HepG2 (cell line): ENCODE data around the gene RBM5. TPM values are rescaled to one million over a fixed set of nuclear protein-coding genes. Genes with fewer than 3 reads are reported as not detected.

Source experiments
- polyA plus RNA-seq, 8 experiments: library from polyadenylated mRNA; depleted of rRNA in 3 of 8; stranded (reverse) in 7 of 8; unstranded in 1 of 8; fragments of >200 nt; fragmentation: Illumina TruSeq in 4 of 8; extraction: Trizol in 4 of 8; gene quantifications; 2 replicates each; pipeline versions ENCODE4 v1.2.1 to v1.2.3, GENCODE V29; 2011 to 2016; ENCODE audit warnings: low read depth in 4 of 8, missing spikeins in 1 of 8, mixed read lengths in 1 of 8; ENCODE audit not compliant: insufficient read depth in 1 of 8
- total RNA-seq, 5 experiments: library from RNA; depleted of rRNA; stranded (reverse); fragments of >200 nt; fragmentation: Illumina TruSeq; extraction: Trizol; gene quantifications; 2 replicates each; pipeline ENCODE4 v1.2.3, GENCODE V29; 2016; ENCODE audit warnings: low read depth in 1 of 5

Gene RBM5
- total and polyA plus RNA-seq, 2 of the 13 experiments (the other 11 are each of a cell fraction or from before 2014, with no cell fraction given): 106 to 204 TPM

Other genes with a start within 250 kb of the RBM5 start
- 13.7 and 23.9 TPM in 2 replicates for gene TRAIP, start 232.4 kb upstream of the RBM5 start, total RNA-seq (2016; rRNA removed; fragmentation: Illumina TruSeq; extraction: Trizol)
- gene TRAIP, start 232.4 kb upstream of the RBM5 start, polyA plus RNA-seq (2011; rRNA removed): 13.9 and 15.1 TPM in 2 replicates
- 0.13 and 0.15 TPM in 2 replicates for gene CAMKV, start 219.0 kb upstream of the RBM5 start, total RNA-seq (2016; rRNA removed; fragmentation: Illumina TruSeq; extraction: Trizol)
- 0.13 and 0.22 TPM in 2 replicates for gene CAMKV, start 219.0 kb upstream of the RBM5 start, polyA plus RNA-seq (2011; rRNA removed)
- gene MST1R, start 185.0 kb upstream of the RBM5 start, total RNA-seq (2016; rRNA removed; fragmentation: Illumina TruSeq; extraction: Trizol): 0.11 and 0.13 TPM in 2 replicates
- 0.72 and 0.77 TPM in 2 replicates for gene MST1R, start 185.0 kb upstream of the RBM5 start, polyA plus RNA-seq (2011; rRNA removed)
- gene MON1A, start 159.1 kb upstream of the RBM5 start, total RNA-seq (2016; rRNA removed; fragmentation: Illumina TruSeq; extraction: Trizol): 8.8 and 9.0 TPM in 2 replicates
- 4.6 and 7.0 TPM in 2 replicates for gene MON1A, start 159.1 kb upstream of the RBM5 start, polyA plus RNA-seq (2011; rRNA removed)
- gene RBM6, start 148.8 kb upstream of the RBM5 start, total RNA-seq (2016; rRNA removed; fragmentation: Illumina TruSeq; extraction: Trizol): 51.6 and 86.1 TPM in 2 replicates
- 72.7 and 90.4 TPM in 2 replicates for gene RBM6, start 148.8 kb upstream of the RBM5 start, polyA plus RNA-seq (2011; rRNA removed)
- gene SEMA3F, start 66.4 kb downstream of the RBM5 start, total RNA-seq (2016; rRNA removed; fragmentation: Illumina TruSeq; extraction: Trizol): 3.6 and 7.6 TPM in 2 replicates
- 14.8 and 17.2 TPM in 2 replicates for gene SEMA3F, start 66.4 kb downstream of the RBM5 start, polyA plus RNA-seq (2011; rRNA removed)
- 0.15 TPM in 1 of 2 replicates, not detected in the other for gene GNAT1, start 102.7 kb downstream of the RBM5 start, total RNA-seq (2016; rRNA removed; fragmentation: Illumina TruSeq; extraction: Trizol)
- gene GNAT1, start 102.7 kb downstream of the RBM5 start, polyA plus RNA-seq (2011; rRNA removed): 0.03 TPM in 1 of 2 replicates, not detected in the other
- gene SLC38A3, start 116.4 kb downstream of the RBM5 start, total RNA-seq (2016; rRNA removed; fragmentation: Illumina TruSeq; extraction: Trizol): 14.3 and 29.8 TPM in 2 replicates
- gene SLC38A3, start 116.4 kb downstream of the RBM5 start, polyA plus RNA-seq (2011; rRNA removed): 164 and 247 TPM in 2 replicates
- gene GNAI2, start 147.3 kb downstream of the RBM5 start, total RNA-seq (2016; rRNA removed; fragmentation: Illumina TruSeq; extraction: Trizol): 34.5 and 51.1 TPM in 2 replicates
- gene GNAI2, start 147.3 kb downstream of the RBM5 start, polyA plus RNA-seq (2011; rRNA removed): 66.1 and 66.2 TPM in 2 replicates
- 25.6 and 93.2 TPM in 2 replicates for gene SEMA3B, start 180.2 kb downstream of the RBM5 start, total RNA-seq (2016; rRNA removed; fragmentation: Illumina TruSeq; extraction: Trizol)
- gene SEMA3B, start 180.2 kb downstream of the RBM5 start, polyA plus RNA-seq (2011; rRNA removed): 158 and 173 TPM in 2 replicates
- 0.07 TPM in 1 of 2 replicates, not detected in the other for gene LSMEM2, start 190.2 kb downstream of the RBM5 start, total RNA-seq (2016; rRNA removed; fragmentation: Illumina TruSeq; extraction: Trizol)
- 0.41 and 0.44 TPM in 2 replicates for gene LSMEM2, start 190.2 kb downstream of the RBM5 start, polyA plus RNA-seq (2011; rRNA removed)
- 81.4 and 96.1 TPM in 2 replicates for gene IFRD2, start 203.5 kb downstream of the RBM5 start, total RNA-seq (2016; rRNA removed; fragmentation: Illumina TruSeq; extraction: Trizol)
- gene IFRD2, start 203.5 kb downstream of the RBM5 start, polyA plus RNA-seq (2011; rRNA removed): 32.8 and 43.1 TPM in 2 replicates
- gene HYAL3, start 210.5 kb downstream of the RBM5 start, total RNA-seq (2016; rRNA removed; fragmentation: Illumina TruSeq; extraction: Trizol): 5.5 and 5.9 TPM in 2 replicates
- 10.4 and 12.9 TPM in 2 replicates for gene HYAL3, start 210.5 kb downstream of the RBM5 start, polyA plus RNA-seq (2011; rRNA removed)
- gene NAA80, start 210.5 kb downstream of the RBM5 start, total RNA-seq (2016; rRNA removed; fragmentation: Illumina TruSeq; extraction: Trizol): 1.5 and 3.4 TPM in 2 replicates
- 8.7 and 13.1 TPM in 2 replicates for gene NAA80, start 210.5 kb downstream of the RBM5 start, polyA plus RNA-seq (2011; rRNA removed)
- gene HYAL1, start 214.7 kb downstream of the RBM5 start, total RNA-seq (2016; rRNA removed; fragmentation: Illumina TruSeq; extraction: Trizol): 50.5 and 76.5 TPM in 2 replicates
- gene HYAL1, start 214.7 kb downstream of the RBM5 start, polyA plus RNA-seq (2011; rRNA removed): 193 and 218 TPM in 2 replicates
- gene HYAL2, start 233.8 kb downstream of the RBM5 start, total RNA-seq (2016; rRNA removed; fragmentation: Illumina TruSeq; extraction: Trizol): 40.9 and 76.2 TPM in 2 replicates
- gene HYAL2, start 233.8 kb downstream of the RBM5 start, polyA plus RNA-seq (2011; rRNA removed): 102 and 144 TPM in 2 replicates
- 35.9 and 36.7 TPM in 2 replicates for gene TUSC2, start 239.3 kb downstream of the RBM5 start, total RNA-seq (2016; rRNA removed; fragmentation: Illumina TruSeq; extraction: Trizol)
- gene TUSC2, start 239.3 kb downstream of the RBM5 start, polyA plus RNA-seq (2011; rRNA removed): 38.5 and 39.1 TPM in 2 replicates